Calu3 (cell line): ENCODE measurements around the gene APBB1IP. TPM values are rescaled to one million over a fixed set of nuclear protein-coding genes. Genes with fewer than 3 reads are reported as not detected.

Experiments used
- BruUV-seq: library from RNA; stranded (reverse); fragments of 400-500 nt; replicated peaks from 2 replicates; lab custom pipeline; 2021; lab: Mats Ljungman, UMichigan
- CTCF ChIA-PET: fragments of 300-600 bp; sonication (Branson Sonifier 250); formaldehyde crosslinking; loops from one replicate; lab custom pipeline; 2022; ENCODE audit warnings: antibody characterized with exemption; lab: Charles Lee
- DNase-seq: peaks from one replicate; pipeline ENCODE4 v3.0.0; 2022
- H3K27ac Mint-ChIP-seq: one replicate; pipeline ENCODE4 v1.8.0; 2022; ENCODE audit warnings: mixed read lengths; ENCODE audit not compliant: unreplicated experiment
- H3K27me3 Mint-ChIP-seq: one replicate; pipeline ENCODE4 v1.8.0; 2022; ENCODE audit warnings: mixed read lengths; ENCODE audit not compliant: unreplicated experiment
- H3K36me3 Mint-ChIP-seq: one replicate; pipeline ENCODE4 v1.8.0; 2022; ENCODE audit warnings: mild to moderate bottlenecking, moderate library complexity, mixed read lengths; ENCODE audit not compliant: insufficient read depth, unreplicated experiment
- H3K4me1 Mint-ChIP-seq: one replicate; pipeline ENCODE4 v1.8.0; 2022; ENCODE audit warnings: mild to moderate bottlenecking, low read depth, mixed read lengths; ENCODE audit not compliant: unreplicated experiment
- H3K4me3 Mint-ChIP-seq: one replicate; pipeline ENCODE4 v1.8.0; 2022; ENCODE audit warnings: mild to moderate bottlenecking, low read depth, moderate library complexity, mixed read lengths; ENCODE audit not compliant: unreplicated experiment
- H3K9me3 Mint-ChIP-seq: one replicate; pipeline ENCODE4 v1.8.0; 2022; ENCODE audit warnings: low read depth, mixed read lengths; ENCODE audit not compliant: unreplicated experiment
- CTCF ChIP-seq: fragments of 200-600 bp; IDR thresholded peaks from one replicate; pipeline ENCODE4 v1.8.0; 2022; ENCODE audit warnings: antibody characterized with exemption; ENCODE audit not compliant: unreplicated experiment
- intact Hi-C: fragments of 100-400 bp; cut with micrococcal nuclease; formaldehyde crosslinking; loops from one replicate; pipeline ENCODE4 v1.10.0; 2022; ENCODE audit not compliant: unreplicated experiment
- total RNA-seq: library from RNA; stranded (reverse); gene quantifications from 2 replicates; pipeline ENCODE4 v1.2.3, GENCODE V29; 2022

APBB1IP gene
- total RNA-seq, 1 experiment from 2014 or later, result 1.5 TPM

- no peaks in the 10 kb centered on the region for H3K4me1 Mint-ChIP-seq
- intact Hi-C loops, result no loop called here
- no peak overlapping the region for H3K4me3 Mint-ChIP-seq
- peaks cover 3% of the 10 kb centered on the region for H3K9me3 Mint-ChIP-seq
- DNase-seq, result no peak
- BruUV-seq, result no TSS peak
- H3K36me3 Mint-ChIP-seq, result no peaks in the 10 kb centered on the region
- H3K27ac Mint-ChIP-seq, result no peak overlapping the region
- TF ChIP-seq CTCF, result no peak
- H3K27me3 Mint-ChIP-seq, result no peaks in the 10 kb centered on the region
- CTCF ChIA-PET, result no interaction called here
Observed at GRCh38 chr10:26516540-26517101, 78.5 kb downstream of the APBB1IP start.

GRCh38 chr10:26517141-26517867, 79.2 kb downstream of the APBB1IP start:
- no peaks in the 10 kb centered on the region for H3K27me3 Mint-ChIP-seq
- H3K27ac Mint-ChIP-seq, result no peak overlapping the region
- CTCF ChIA-PET, result no interaction called here
- no peak for DNase-seq
- H3K36me3 Mint-ChIP-seq, result no peaks in the 10 kb centered on the region
- H3K4me3 Mint-ChIP-seq, result no peak overlapping the region
- BruUV-seq, result no TSS peak
- peaks cover 3% of the 10 kb centered on the region for H3K9me3 Mint-ChIP-seq
- TF ChIP-seq CTCF, result no peak
- H3K4me1 Mint-ChIP-seq, result no peaks in the 10 kb centered on the region
- intact Hi-C loops, result no loop called here

- H3K27ac Mint-ChIP-seq, result no peak overlapping the region
- DNase-seq, result no peak
- intact Hi-C loops, result no loop called here
- TF ChIP-seq CTCF, result no peak
- H3K4me3 Mint-ChIP-seq, result no peak overlapping the region
- no peaks in the 10 kb centered on the region for H3K27me3 Mint-ChIP-seq
- H3K9me3 Mint-ChIP-seq, result no peaks in the 10 kb centered on the region
- H3K4me1 Mint-ChIP-seq, result peaks cover 12% of the 10 kb centered on the region
- CTCF ChIA-PET, result no interaction called here
- no peaks in the 10 kb centered on the region for H3K36me3 Mint-ChIP-seq
- BruUV-seq, result no TSS peak
Observed at GRCh38 chr10:26519803-26520202, 81.7 kb downstream of the APBB1IP start.

GRCh38 chr10:26520575-26520974, 82.4 kb downstream of the APBB1IP start:
- peaks cover 20% of the 10 kb centered on the region for H3K4me1 Mint-ChIP-seq
- no peaks in the 10 kb centered on the region for H3K27me3 Mint-ChIP-seq
- H3K27ac Mint-ChIP-seq, result no peak overlapping the region
- intact Hi-C loops, result no loop called here
- DNase-seq, result no peak
- BruUV-seq, result no TSS peak
- no peak overlapping the region for H3K4me3 Mint-ChIP-seq
- CTCF ChIA-PET, result no interaction called here
- no peak for TF ChIP-seq CTCF
- H3K9me3 Mint-ChIP-seq, result no peaks in the 10 kb centered on the region
- H3K36me3 Mint-ChIP-seq, result no peaks in the 10 kb centered on the region
